Ishikawa (cell line): ENCODE results near the gene FLNC.

Source experiments
- EGR1 ChIP-seq: IDR thresholded peaks from 2 replicates; pipeline ENCODE4 v1.6.1; 2012
- EP300 ChIP-seq: IDR thresholded peaks from 2 replicates; pipeline ENCODE4 v1.6.1; 2012; ENCODE audit warnings: borderline replicate concordance
- MAX ChIP-seq: IDR thresholded peaks from 2 replicates; pipeline ENCODE4 v1.6.1; 2012
- RAD21 ChIP-seq: IDR thresholded peaks from 2 replicates; pipeline ENCODE4 v1.6.1; 2012; ENCODE audit warnings: low read depth

DNA sequence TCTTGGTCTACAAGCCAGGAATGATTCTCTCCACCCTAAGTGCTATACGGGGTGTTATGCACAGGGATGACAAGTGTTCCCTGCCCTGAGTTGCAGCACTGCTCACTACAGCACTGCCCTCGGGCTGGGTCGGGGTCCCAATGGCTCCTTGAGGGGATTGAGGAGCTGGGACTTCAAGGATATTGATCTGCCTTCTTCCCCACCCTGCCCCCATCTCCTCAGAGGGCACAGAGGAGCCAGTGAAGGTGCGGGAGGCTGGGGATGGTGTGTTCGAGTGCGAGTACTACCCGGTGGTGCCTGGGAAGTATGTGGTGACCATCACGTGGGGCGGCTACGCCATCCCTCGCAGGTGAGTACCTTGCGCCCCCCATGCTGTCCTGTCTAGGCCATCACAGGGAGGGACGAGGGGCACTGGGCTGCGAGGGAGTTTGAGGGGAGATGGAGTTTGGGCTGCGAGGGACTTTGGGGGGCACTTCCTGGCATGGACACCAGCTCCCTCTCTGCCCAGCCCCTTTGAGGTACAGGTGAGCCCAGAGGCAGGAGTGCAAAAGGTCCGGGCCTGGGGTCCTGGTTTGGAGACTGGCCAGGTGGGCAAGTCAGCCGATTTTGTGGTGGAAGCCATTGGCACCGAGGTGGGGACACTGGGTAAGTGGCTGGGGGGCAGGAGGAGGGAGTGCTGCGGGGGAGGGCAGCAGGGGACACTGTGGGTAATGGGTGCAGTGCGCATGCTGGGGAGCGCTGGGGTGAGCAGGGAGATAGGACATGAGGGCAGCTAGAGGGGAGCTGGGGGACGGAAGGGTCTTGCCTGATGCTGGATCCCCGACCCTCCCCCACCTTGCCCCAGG is 10.3 kb downstream of the FLNC start:
- TF ChIP-seq EGR1 (no peak), RAD21 (no peak), EP300 (no peak), MAX (no peak)
